HEK293 (cell line): ENCODE data around the gene ASB16.

Source experiments
- CTCF ChIA-PET: fragments of 350-600 bp; formaldehyde crosslinking; extraction: SDS; loops from one replicate; lab custom pipeline; 2021; ENCODE audit warnings: antibody characterized with exemption; lab: Yijun Ruan, JAX
- POLR2A ChIA-PET: fragments of 300-600 bp; formaldehyde crosslinking; extraction: SDS; loops from one replicate; lab custom pipeline; 2020; ENCODE audit warnings: antibody characterized with exemption, inconsistent platforms; lab: Yijun Ruan, JAX
- H3K27ac ChIP-seq: fragments of 200-500 bp; sonication (Bioruptor generic); 2 replicates; pipeline ENCODE4 v1.5.1; 2014; ENCODE audit warnings: low read depth, low read length, control low read depth, inconsistent platforms; ENCODE audit errors: extremely low read depth
- H3K36me3 ChIP-seq, 2 experiments: fragments of 200-500 bp in 1 of 2; sonication (Bioruptor generic) in 1 of 2; 1 replicate in 1 of 2; 2 replicates in 1 of 2; pipeline ENCODE4 v1.5.1; 2014 to 2017; ENCODE audit warnings: inconsistent platforms in 2 of 2, low read length in 2 of 2; ENCODE audit not compliant: control insufficient read depth in 2 of 2, insufficient read depth in 1 of 2
- H3K4me1 ChIP-seq: fragments of 200-500 bp; sonication (Bioruptor generic); 2 replicates; pipeline ENCODE4 v1.5.1; 2014; ENCODE audit warnings: mild to moderate bottlenecking, low read length, inconsistent platforms; ENCODE audit not compliant: control insufficient read depth, insufficient read depth
- H3K4me3 ChIP-seq: 2 replicates; pipeline ENCODE4 v1.5.1; 2011; ENCODE audit warnings: low read depth, mild to moderate bottlenecking, control low read depth, low read length, moderate library complexity
- H3K9me3 ChIP-seq: fragments of 200-500 bp; sonication (Bioruptor generic); 2 replicates; pipeline ENCODE4 v1.5.1; 2014; ENCODE audit warnings: low read depth, low read length, inconsistent platforms; ENCODE audit not compliant: control insufficient read depth, insufficient read depth
- MZF1 ChIP-seq: fragments of 450-650 bp; formaldehyde crosslinking; IDR thresholded peaks from 2 replicates; pipeline ENCODE4 v1.5.1; 2017; ENCODE audit warnings: missing biosample characterization, missing genetic modification characterization, borderline replicate concordance
- TRIM28 ChIP-seq: IDR thresholded peaks from 2 replicates; pipeline ENCODE4 v1.6.1; 2011; ENCODE audit warnings: low read length, control low read depth, borderline replicate concordance
- YY1 ChIP-seq: fragments of 450-650 bp; formaldehyde crosslinking; IDR thresholded peaks from 2 replicates; pipeline ENCODE4 v1.5.1; 2018; ENCODE audit warnings: missing biosample characterization, missing genetic modification characterization
- ZBTB21 ChIP-seq: fragments of 450-650 bp; formaldehyde crosslinking; IDR thresholded peaks from 2 replicates; pipeline ENCODE4 v1.5.1; 2017; ENCODE audit warnings: missing biosample characterization, missing genetic modification characterization
- ZBTB8A ChIP-seq: fragments of 450-650 bp; formaldehyde crosslinking; IDR thresholded peaks from 2 replicates; pipeline ENCODE4 v1.5.1; 2016; ENCODE audit warnings: missing biosample characterization, missing genetic modification characterization
- ZEB2 ChIP-seq: fragments of 450-650 bp; formaldehyde crosslinking; IDR thresholded peaks from 2 replicates; pipeline ENCODE4 v1.5.1; 2016; ENCODE audit warnings: missing biosample characterization, missing genetic modification characterization
- ZFP3 ChIP-seq: fragments of 450-650 bp; formaldehyde crosslinking; IDR thresholded peaks from 2 replicates; pipeline ENCODE4 v1.5.1; 2016; ENCODE audit warnings: low read depth, missing biosample characterization, missing genetic modification characterization
- ZFP37 ChIP-seq: fragments of 450-650 bp; formaldehyde crosslinking; IDR thresholded peaks from 2 replicates; pipeline ENCODE4 v1.5.1; 2016; ENCODE audit warnings: missing biosample characterization, missing genetic modification characterization
- ZNF132 ChIP-seq: fragments of 450-650 bp; formaldehyde crosslinking; IDR thresholded peaks from 2 replicates; pipeline ENCODE4 v1.5.1; 2017; ENCODE audit warnings: missing biosample characterization, missing genetic modification characterization, borderline replicate concordance
- ZNF157 ChIP-seq: fragments of 450-650 bp; formaldehyde crosslinking; IDR thresholded peaks from 2 replicates; pipeline ENCODE4 v1.5.1; 2016; ENCODE audit warnings: missing biosample characterization, missing genetic modification characterization
- ZNF169 ChIP-seq: fragments of 450-650 bp; formaldehyde crosslinking; IDR thresholded peaks from 2 replicates; pipeline ENCODE4 v1.5.1; 2016; ENCODE audit warnings: missing biosample characterization, missing genetic modification characterization
- ZNF184 ChIP-seq: fragments of 450-650 bp; IDR thresholded peaks from 2 replicates; pipeline ENCODE4 v1.5.1; 2018; ENCODE audit warnings: missing biosample characterization, mild to moderate bottlenecking, missing genetic modification characterization
- ZNF280C ChIP-seq: fragments of 450-650 bp; formaldehyde crosslinking; IDR thresholded peaks from 2 replicates; pipeline ENCODE4 v1.5.1; 2016; ENCODE audit warnings: missing biosample characterization, missing genetic modification characterization
- ZNF280D ChIP-seq: fragments of 450-650 bp; formaldehyde crosslinking; IDR thresholded peaks from 2 replicates; pipeline ENCODE4 v1.5.1; 2016; ENCODE audit warnings: missing biosample characterization, missing genetic modification characterization
- ZNF292 ChIP-seq: fragments of 450-650 bp; formaldehyde crosslinking; IDR thresholded peaks from 2 replicates; pipeline ENCODE4 v1.5.1; 2016; ENCODE audit warnings: low read depth, missing biosample characterization, missing genetic modification characterization, borderline replicate concordance
- ZNF311 ChIP-seq: fragments of 450-650 bp; formaldehyde crosslinking; IDR thresholded peaks from 2 replicates; pipeline ENCODE4 v1.5.1; 2017; ENCODE audit warnings: missing biosample characterization, missing genetic modification characterization, borderline replicate concordance
- ZNF341 ChIP-seq: fragments of 450-650 bp; formaldehyde crosslinking; IDR thresholded peaks from 2 replicates; pipeline ENCODE4; 2016; ENCODE audit warnings: low read depth, missing biosample characterization, missing genetic modification characterization
- ZNF37A ChIP-seq: fragments of 450-650 bp; IDR thresholded peaks from 2 replicates; pipeline ENCODE4 v1.5.1; 2018; ENCODE audit warnings: missing biosample characterization, missing genetic modification characterization
- ZNF426 ChIP-seq: fragments of 450-650 bp; formaldehyde crosslinking; IDR thresholded peaks from 2 replicates; pipeline ENCODE4 v1.5.1; 2017; ENCODE audit warnings: missing biosample characterization, missing genetic modification characterization, mild to moderate bottlenecking, inconsistent platforms, moderate library complexity
- ZNF48 ChIP-seq: fragments of 450-650 bp; formaldehyde crosslinking; IDR thresholded peaks from 2 replicates; pipeline ENCODE4 v1.5.1; 2016; ENCODE audit warnings: missing biosample characterization, missing genetic modification characterization
- ZNF521 ChIP-seq: fragments of 450-650 bp; formaldehyde crosslinking; IDR thresholded peaks from 2 replicates; pipeline ENCODE4 v1.5.1; 2017; ENCODE audit warnings: missing biosample characterization, mild to moderate bottlenecking, missing genetic modification characterization
- ZNF529 ChIP-seq: fragments of 450-650 bp; formaldehyde crosslinking; IDR thresholded peaks from 2 replicates; pipeline ENCODE4 v1.5.1; 2017; ENCODE audit warnings: missing genetic modification characterization, missing biosample characterization; ENCODE audit not compliant: insufficient replicate concordance
- ZNF549 ChIP-seq: fragments of 450-650 bp; IDR thresholded peaks from 2 replicates; pipeline ENCODE4 v1.5.1; 2018; ENCODE audit warnings: missing biosample characterization, missing genetic modification characterization, mild to moderate bottlenecking, inconsistent platforms, moderate library complexity
- ZNF558 ChIP-seq: fragments of 450-650 bp; formaldehyde crosslinking; IDR thresholded peaks from 2 replicates; pipeline ENCODE4 v1.5.1; 2016; ENCODE audit warnings: missing biosample characterization, missing genetic modification characterization
- ZNF585B ChIP-seq: fragments of 450-650 bp; formaldehyde crosslinking; IDR thresholded peaks from 2 replicates; pipeline ENCODE4 v1.5.1; 2016; ENCODE audit warnings: missing biosample characterization, missing genetic modification characterization
- ZNF623 ChIP-seq: fragments of 450-650 bp; formaldehyde crosslinking; IDR thresholded peaks from 2 replicates; pipeline ENCODE4 v1.5.1; 2016; ENCODE audit warnings: missing biosample characterization, missing genetic modification characterization
- ZNF629 ChIP-seq: fragments of 450-650 bp; formaldehyde crosslinking; IDR thresholded peaks from 2 replicates; pipeline ENCODE4 v1.5.1; 2017; ENCODE audit warnings: missing biosample characterization, missing genetic modification characterization
- ZNF654 ChIP-seq: fragments of 450-650 bp; formaldehyde crosslinking; IDR thresholded peaks from 2 replicates; pipeline ENCODE4 v1.5.1; 2016; ENCODE audit warnings: low read depth, missing biosample characterization, missing genetic modification characterization
- ZNF664 ChIP-seq: fragments of 450-650 bp; formaldehyde crosslinking; IDR thresholded peaks from 2 replicates; pipeline ENCODE4 v1.5.1; 2016; ENCODE audit warnings: missing biosample characterization, missing genetic modification characterization
- TF ChIP-seq, protein P1 (sequence below): fragments of 450-650 bp; formaldehyde crosslinking; IDR thresholded peaks from 2 replicates; pipeline ENCODE4 v1.5.1; 2016; ENCODE audit warnings: missing biosample characterization, missing genetic modification characterization
- TF ChIP-seq, protein P2 (sequence below): fragments of 450-650 bp; formaldehyde crosslinking; IDR thresholded peaks from 2 replicates; pipeline ENCODE4 v1.5.1; 2016; ENCODE audit warnings: missing biosample characterization, missing genetic modification characterization

The ASB16 gene

DNA sequence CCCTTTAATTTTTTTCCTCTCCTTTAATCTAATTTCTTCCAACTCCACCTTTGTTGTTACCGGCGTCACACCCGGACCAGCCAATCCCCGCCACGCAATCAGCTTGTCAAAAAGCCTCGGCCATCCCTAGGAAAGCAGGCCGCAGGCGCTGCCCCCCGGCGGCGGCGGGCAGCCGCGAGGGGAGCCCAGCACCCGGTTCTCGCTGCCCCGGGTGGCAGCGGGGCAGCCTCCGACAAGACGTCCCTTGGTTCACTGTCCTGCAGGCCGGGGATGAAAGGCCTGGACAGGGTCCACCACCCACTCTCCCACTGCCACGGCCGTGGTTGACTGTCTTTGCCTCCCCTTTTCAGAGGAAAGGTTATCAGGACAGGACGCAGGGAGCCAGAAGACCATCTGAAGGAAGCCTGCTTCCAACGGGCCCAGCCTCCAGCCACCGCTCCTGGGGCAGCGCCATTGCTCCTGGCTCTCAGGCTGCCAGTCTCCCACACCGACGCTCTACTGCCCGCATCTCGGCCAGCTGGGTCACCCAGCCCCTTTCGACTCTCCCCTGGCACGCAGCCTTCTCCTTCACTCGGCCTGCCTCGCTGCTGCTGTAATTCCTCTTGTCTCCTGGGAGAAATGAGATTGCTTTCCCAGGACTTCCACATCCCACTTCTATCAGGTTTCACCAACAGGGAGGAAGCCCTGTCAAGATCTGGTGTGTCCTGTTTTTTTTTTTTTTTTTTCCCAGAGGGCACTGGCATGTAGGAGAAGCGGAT is 51.8 kb downstream of the ASB16 start:
- H3K27ac ChIP-seq = peak overlapping the region; percentile 100
- TF ChIP-seq ZBTB21 (no peak), ZNF341 (tag by site-specific recombination) (no peak), ZNF521 (tag by site-specific recombination) (no peak), ZNF132 (tag by site-specific recombination) (no peak), ZNF529 (tag by site-specific recombination) (no peak), YY1 (tag by site-specific recombination) (peak; percentile 36; the same call in 1 of the 2 replicates), ZNF654 (no peak), ZNF37A (tag by site-specific recombination) (no peak), ZNF426 (tag by site-specific recombination) (no peak), ZNF664 (tag by site-specific recombination) (no peak), ZNF184 (tag by site-specific recombination) (no peak), ZFP37 (tag by site-specific recombination) (no peak), ZNF311 (tag by site-specific recombination) (no peak), ZNF169 (no peak), ZNF629 (no peak), ZNF558 (no peak), ZNF48 (tag by site-specific recombination) (no peak), ZNF585B (no peak), ZNF623 (no peak), ZEB2 (tag by site-specific recombination) (peak; percentile 42), ZFP3 (tag by site-specific recombination) (no peak), ZNF157 (tag by site-specific recombination) (no peak), ZNF280D (tag by site-specific recombination) (no peak), ZNF292 (tag by site-specific recombination) (0 out of 2 replicates have a peak, but pooled peaks have one; percentile 8), MZF1 (tag by site-specific recombination) (no peak; the same call in 1 of the 2 replicates), ZBTB8A (tag by site-specific recombination) (no peak), ZNF549 (no peak), ZNF280C (tag by site-specific recombination) (no peak), TRIM28 (no peak)
- TF ChIP-seq, protein P1, sequence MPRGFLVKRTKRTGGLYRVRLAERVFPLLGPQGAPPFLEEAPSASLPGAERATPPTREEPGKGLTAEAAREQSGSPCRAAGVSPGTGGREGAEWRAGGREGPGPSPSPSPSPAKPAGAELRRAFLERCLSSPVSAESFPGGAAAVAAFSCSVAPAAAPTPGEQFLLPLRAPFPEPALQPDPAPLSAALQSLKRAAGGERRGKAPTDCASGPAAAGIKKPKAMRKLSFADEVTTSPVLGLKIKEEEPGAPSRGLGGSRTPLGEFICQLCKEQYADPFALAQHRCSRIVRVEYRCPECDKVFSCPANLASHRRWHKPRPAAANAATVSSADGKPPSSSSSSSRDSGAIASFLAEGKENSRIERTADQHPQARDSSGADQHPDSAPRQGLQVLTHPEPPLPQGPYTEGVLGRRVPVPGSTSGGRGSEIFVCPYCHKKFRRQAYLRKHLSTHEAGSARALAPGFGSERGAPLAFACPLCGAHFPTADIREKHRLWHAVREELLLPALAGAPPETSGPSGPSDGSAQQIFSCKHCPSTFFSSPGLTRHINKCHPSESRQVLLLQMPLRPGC (tag by site-specific recombination) = no peak
- TF ChIP-seq, protein P2, sequence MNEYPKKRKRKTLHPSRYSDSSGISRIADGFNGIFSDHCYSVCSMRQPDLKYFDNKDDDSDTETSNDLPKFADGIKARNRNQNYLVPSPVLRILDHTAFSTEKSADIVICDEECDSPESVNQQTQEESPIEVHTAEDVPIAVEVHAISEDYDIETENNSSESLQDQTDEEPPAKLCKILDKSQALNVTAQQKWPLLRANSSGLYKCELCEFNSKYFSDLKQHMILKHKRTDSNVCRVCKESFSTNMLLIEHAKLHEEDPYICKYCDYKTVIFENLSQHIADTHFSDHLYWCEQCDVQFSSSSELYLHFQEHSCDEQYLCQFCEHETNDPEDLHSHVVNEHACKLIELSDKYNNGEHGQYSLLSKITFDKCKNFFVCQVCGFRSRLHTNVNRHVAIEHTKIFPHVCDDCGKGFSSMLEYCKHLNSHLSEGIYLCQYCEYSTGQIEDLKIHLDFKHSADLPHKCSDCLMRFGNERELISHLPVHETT (tag by site-specific recombination) = 0 out of 2 replicates have a peak, but pooled peaks have one; percentile 48

More for the DNA sequence above, 51.8 kb downstream of the ASB16 start:
- ChIA-PET CTCF (interaction anchor here (0.6 to 1.9 kb wide), 12 partner anchors 9 to 469 kb away, joined by 3 to 10 read pairs (median 4); no protein-coding TSS in a partner anchor), POLR2A (interaction anchor here (0.7 to 3.4 kb wide), 27 partner anchors 8 to 385 kb away, joined by 3 to 38 read pairs (median 7); partner anchors contain the start of genes ATXN7L3, FAM171A2, FZD2 and SLC25A39)
- Histone ChIP-seq H3K4me1 (peaks cover 11% of the 10 kb centered on the region), H3K36me3 (peaks cover 0 to 1% of the 10 kb centered on the region in 2 experiments; a peak in 2 of 3 replicates), H3K9me3 (no peaks in the 10 kb centered on the region), H3K4me3 (peak overlapping the region; percentile 79)
